ENCODE measurements around the gene SMARCC1. TPM values are rescaled to one million over a fixed set of nuclear protein-coding genes. Genes with fewer than 3 reads are reported as not detected.
"Not testable (repeated sequence)": the region's sequence is repeated elsewhere in the genome, so short reads cannot be mapped to it uniquely, and the experiment has no call there.

The SMARCC1 gene
- total RNA-seq, 2 donors from 2014 or later, result 93.8 to 130 TPM

DNA sequence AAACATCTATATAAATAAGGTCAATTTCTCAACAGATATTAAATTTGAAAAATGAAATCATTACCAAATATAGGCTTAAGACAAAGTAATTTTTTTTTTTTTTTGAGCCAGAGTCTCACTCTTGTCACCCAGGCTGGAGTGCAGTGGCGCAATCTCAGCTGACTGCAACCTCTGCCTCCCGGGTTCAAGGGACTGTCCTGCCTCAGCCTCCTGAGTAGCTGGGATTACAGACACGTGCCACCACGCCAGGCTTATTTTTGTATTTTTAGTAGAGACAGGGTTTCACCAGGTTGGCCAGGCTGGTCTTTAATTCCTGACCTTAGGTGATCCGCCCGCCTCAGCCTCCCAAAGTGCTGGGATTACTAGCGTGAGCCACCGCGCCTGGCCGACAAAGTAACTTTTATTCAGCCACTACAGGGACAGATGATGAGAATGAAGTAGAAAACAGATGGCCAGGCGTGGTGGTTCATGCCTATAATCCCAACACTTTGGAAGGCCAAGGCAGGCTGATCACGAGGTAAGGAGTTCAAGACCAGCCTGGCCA is 30.8 kb downstream of the SMARCC1 start:
- not testable (repeated sequence) for H3K4me3 Mint-ChIP-seq; ATAC-seq; H3K9me3 Mint-ChIP-seq; H3K27me3 Mint-ChIP-seq; DNase-seq (ENCODE audit: low spot score); H3K4me1 Mint-ChIP-seq (ENCODE audit: low read depth in 2 of 2); H3K27ac Mint-ChIP-seq; H3K36me3 Mint-ChIP-seq

DNA sequence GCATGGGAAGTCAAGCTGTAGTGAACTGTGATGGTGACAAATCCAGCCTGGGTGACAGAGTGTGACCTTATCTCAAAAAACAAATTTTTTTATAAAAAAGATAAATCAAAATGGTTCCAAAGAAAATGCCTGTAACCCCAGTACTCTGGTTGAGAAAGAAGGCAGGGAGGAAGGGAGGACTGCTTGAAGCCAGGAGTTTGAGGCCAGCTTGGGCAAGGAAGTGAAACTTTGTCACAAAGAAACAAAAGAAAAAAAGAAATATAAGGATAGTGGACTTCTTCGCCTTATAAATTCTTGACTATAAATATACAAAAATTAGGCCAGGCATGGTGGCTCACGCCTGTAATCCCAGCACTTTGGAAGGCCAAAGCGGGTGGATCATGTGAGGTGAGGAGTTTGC is 34.1 kb downstream of the SMARCC1 start:
- H3K27ac Mint-ChIP-seq, result no peak overlapping the region
- H3K36me3 Mint-ChIP-seq, result peaks cover 4% of the 10 kb centered on the region
- peaks cover 7 to 10% of the 10 kb centered on the region in 2 donors for H3K4me1 Mint-ChIP-seq (ENCODE audit: low read depth in 2 of 2)
- no peaks in the 10 kb centered on the region for H3K9me3 Mint-ChIP-seq
- H3K4me3 Mint-ChIP-seq, result no peak overlapping the region
- DNase-seq (ENCODE audit: low spot score) (no peak), ATAC-seq (no peak)
- no peaks in the 10 kb centered on the region for H3K27me3 Mint-ChIP-seq

DNA sequence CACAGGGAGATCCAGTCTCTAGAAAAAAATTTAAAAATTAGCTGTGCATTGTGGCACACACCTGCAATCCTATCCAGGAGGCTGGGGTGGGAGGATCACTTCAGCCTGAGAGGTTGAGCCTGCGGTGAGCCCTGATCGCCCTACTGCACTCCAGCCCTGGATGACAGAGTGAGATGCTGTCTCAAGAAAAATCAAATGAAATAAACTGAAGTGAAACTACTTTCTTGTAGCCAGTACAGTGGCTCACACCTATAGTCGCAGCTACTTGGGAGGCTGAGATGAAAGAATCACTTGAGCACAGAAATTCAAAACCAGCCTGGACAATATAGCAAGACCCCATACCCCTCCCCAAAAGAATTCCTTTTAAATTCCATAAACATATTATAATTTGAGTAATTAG is 35.4 kb downstream of the SMARCC1 start:
- no peak for ATAC-seq
- peaks cover 4% of the 10 kb centered on the region for H3K36me3 Mint-ChIP-seq
- no peak overlapping the region for H3K27ac Mint-ChIP-seq
- no peaks in the 10 kb centered on the region for H3K27me3 Mint-ChIP-seq
- H3K9me3 Mint-ChIP-seq, result no peaks in the 10 kb centered on the region
- no peak for DNase-seq (ENCODE audit: low spot score)
- H3K4me3 Mint-ChIP-seq, result no peak overlapping the region
- H3K4me1 Mint-ChIP-seq (ENCODE audit: low read depth in 2 of 2), result peaks cover 10 to 15% of the 10 kb centered on the region in 2 donors

- DNase-seq (ENCODE audit: low spot score) (no peak), ATAC-seq (no peak)
- peaks cover 4% of the 10 kb centered on the region for H3K36me3 Mint-ChIP-seq
- H3K4me3 Mint-ChIP-seq, result no peak overlapping the region
- H3K9me3 Mint-ChIP-seq, result no peaks in the 10 kb centered on the region
- no peak overlapping the region for H3K27ac Mint-ChIP-seq
- no peaks in the 10 kb centered on the region for H3K27me3 Mint-ChIP-seq
- peaks cover 9 to 21% of the 10 kb centered on the region in 2 donors for H3K4me1 Mint-ChIP-seq (ENCODE audit: low read depth in 2 of 2)
Observed at GRCh38 chr3:47743855-47744254, 37.8 kb downstream of the SMARCC1 start.

DNA sequence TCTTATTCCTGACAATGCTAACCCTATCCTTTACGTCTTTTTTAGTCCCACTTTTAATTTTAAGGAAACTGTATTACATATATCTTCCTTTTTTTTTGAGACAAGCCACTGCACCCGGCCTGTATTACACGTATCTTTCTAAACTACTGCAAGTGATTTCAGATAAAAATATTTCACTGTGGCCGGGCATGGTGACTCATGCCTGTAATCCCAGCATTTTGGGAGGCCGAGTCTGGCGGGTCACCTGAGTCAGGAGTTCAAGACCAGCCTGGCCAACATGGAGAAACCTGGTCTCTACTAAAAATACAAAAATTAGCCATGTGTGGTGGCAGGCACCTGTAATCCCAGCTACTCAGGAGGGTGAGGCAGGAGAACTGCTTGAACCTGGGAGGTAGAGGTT is 38.3 kb downstream of the SMARCC1 start:
- not testable (repeated sequence) for ATAC-seq; H3K36me3 Mint-ChIP-seq; DNase-seq (ENCODE audit: low spot score); H3K27ac Mint-ChIP-seq; H3K9me3 Mint-ChIP-seq; H3K27me3 Mint-ChIP-seq; H3K4me3 Mint-ChIP-seq
- peaks cover 11 to 21% of the 10 kb centered on the region in 2 donors for H3K4me1 Mint-ChIP-seq (ENCODE audit: low read depth in 2 of 2)

DNA sequence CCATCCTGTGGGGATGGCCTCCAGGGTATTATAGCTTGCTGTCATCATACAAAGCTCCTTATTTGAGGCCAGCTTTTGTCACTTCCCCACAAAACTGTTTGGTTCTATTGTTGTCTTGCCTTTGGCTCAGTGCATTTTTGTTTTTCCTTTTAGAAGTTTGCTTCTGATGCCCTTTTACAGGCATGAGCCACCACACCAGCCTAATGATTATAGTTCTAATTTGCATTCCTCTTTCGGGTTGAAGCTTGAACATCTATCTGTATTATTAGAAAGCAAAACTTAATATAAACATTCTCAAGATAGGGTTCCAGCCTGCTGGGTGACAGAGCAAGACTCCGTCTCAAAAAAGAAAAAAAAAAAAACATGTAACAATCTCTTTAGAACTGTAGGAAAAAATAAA is 39.8 kb downstream of the SMARCC1 start:
- Mint-ChIP-seq H3K27me3 (no peaks in the 10 kb centered on the region), H3K9me3 (no peaks in the 10 kb centered on the region), H3K4me3 (no peak overlapping the region), H3K27ac (peak overlapping the region; percentile 18 to 23), H3K4me1 (ENCODE audit: low read depth in 2 of 2) (peaks cover 11 to 21% of the 10 kb centered on the region in 2 donors), H3K36me3 (peaks cover 4% of the 10 kb centered on the region)
- no peak for ATAC-seq
- no peak for DNase-seq (ENCODE audit: low spot score)

DNA sequence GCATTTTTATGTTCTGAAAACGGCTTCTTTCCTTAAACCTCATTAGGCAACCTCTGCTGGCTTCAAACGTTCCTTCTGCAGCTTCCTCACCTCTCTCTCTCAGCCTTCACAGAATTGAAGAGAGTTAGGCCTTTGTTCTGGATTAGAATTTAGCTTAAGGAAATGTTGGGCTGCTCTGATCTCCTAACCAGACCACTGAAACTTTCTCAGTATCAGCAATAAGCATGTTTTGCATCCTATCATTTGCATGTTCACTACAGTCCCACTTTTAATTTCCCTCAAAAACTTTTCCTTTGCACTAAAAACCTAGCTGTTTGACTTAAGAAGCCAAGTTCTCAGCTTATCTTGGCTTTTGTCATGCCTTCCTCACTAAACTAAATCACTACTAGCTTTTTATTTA is 49.5 kb downstream of the SMARCC1 start:
- no peak overlapping the region for H3K27ac Mint-ChIP-seq

GRCh38 chr3:47731061-47731460 is 50.6 kb downstream of the SMARCC1 start:
- Mint-ChIP-seq H3K27ac (no peak overlapping the region), H3K9me3 (no peaks in the 10 kb centered on the region), H3K4me3 (no peak overlapping the region)

More for the DNA sequence above, 49.5 kb downstream of the SMARCC1 start:
- Mint-ChIP-seq H3K4me3 (no peak overlapping the region), H3K9me3 (no peaks in the 10 kb centered on the region), H3K4me1 (ENCODE audit: low read depth in 2 of 2) (peaks cover 0 to 7% of the 10 kb centered on the region in 2 donors), H3K36me3 (peaks cover 14% of the 10 kb centered on the region), H3K27me3 (no peaks in the 10 kb centered on the region)
- DNase-seq (ENCODE audit: low spot score), result no peak
- no peak for ATAC-seq

DNA sequence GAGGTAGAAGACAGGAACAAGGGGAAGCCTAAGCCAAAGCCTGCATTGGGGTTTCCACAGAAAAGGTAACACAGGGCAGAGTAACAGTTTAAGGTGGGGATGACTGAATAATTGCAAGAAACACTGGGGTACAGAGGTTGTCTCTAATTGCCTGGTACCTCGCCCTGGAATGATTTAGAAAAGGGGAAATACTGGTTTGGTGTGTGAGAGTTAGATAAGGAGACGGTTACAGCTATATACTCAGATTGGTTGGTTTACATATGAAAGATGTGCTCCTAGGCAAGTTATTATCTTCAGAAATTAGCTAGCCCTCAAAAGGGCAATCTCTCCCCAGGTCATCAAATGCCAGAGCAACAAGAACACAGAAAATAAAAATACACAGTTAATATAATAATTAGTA is 58.8 kb downstream of the SMARCC1 start:
- Mint-ChIP-seq H3K9me3 (no peaks in the 10 kb centered on the region), H3K4me3 (no peak overlapping the region), H3K27ac (no peak overlapping the region), H3K27me3 (no peaks in the 10 kb centered on the region), H3K36me3 (no peaks in the 10 kb centered on the region), H3K4me1 (ENCODE audit: low read depth in 2 of 2) (peaks cover 0 to 4% of the 10 kb centered on the region in 2 donors)
- DNase-seq (ENCODE audit: low spot score), result no peak
- no peak for ATAC-seq

More at GRCh38 chr3:47731061-47731460, 50.6 kb downstream of the SMARCC1 start:
- H3K4me1 Mint-ChIP-seq (ENCODE audit: low read depth in 2 of 2), result peaks cover 0 to 7% of the 10 kb centered on the region in 2 donors
- DNase-seq (ENCODE audit: low spot score), result no peak
- H3K36me3 Mint-ChIP-seq, result peaks cover 14% of the 10 kb centered on the region
- H3K27me3 Mint-ChIP-seq, result no peaks in the 10 kb centered on the region
- ATAC-seq, result no peak

DNA sequence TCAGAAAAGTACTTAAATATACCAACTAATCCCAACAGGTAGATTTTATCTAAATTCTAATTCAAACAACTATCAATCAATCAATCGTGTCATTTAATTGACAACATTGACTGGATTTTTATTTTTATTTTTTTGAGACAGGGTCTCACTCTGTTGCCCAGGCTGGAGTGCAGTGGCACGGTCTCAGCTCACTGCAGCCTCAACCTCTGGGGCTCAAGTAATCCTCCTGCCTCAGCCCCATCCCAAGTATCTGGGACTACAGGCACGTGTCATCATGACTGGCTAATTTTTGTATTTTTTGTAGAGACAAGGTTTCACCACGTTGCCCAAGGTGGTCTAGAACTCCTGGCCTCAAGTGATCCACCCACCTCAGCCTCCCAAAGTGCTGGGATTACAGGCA is 64.2 kb downstream of the SMARCC1 start:
- not testable (repeated sequence) for H3K27ac Mint-ChIP-seq; H3K9me3 Mint-ChIP-seq; H3K27me3 Mint-ChIP-seq; H3K36me3 Mint-ChIP-seq; DNase-seq (ENCODE audit: low spot score); ATAC-seq; H3K4me3 Mint-ChIP-seq
- peaks cover 4 to 13% of the 10 kb centered on the region in 2 donors for H3K4me1 Mint-ChIP-seq (ENCODE audit: low read depth in 2 of 2)

DNA sequence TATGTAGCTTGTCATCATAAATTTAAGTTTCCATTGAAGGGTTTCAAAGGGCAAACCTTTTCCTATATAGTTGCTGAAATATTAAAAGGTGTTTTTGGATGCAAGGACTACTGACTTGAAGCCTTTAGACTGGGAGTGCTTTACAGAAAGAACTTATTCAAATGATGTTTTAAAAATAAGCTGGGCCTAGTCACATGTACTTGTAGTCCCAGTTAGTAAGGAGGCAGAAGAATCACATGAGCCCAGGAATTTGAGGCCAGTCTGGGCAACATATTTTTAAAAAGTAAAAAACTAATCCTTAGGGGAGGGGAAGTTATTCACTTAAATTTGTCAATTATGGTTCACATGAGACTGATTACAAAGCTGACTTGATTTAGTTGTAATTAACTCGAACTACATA is 65.0 kb downstream of the SMARCC1 start:
- Mint-ChIP-seq H3K4me1 (ENCODE audit: low read depth in 2 of 2) (peaks cover 4 to 14% of the 10 kb centered on the region in 2 donors), H3K27ac (no peak overlapping the region), H3K36me3 (peaks cover 11% of the 10 kb centered on the region)

DNA sequence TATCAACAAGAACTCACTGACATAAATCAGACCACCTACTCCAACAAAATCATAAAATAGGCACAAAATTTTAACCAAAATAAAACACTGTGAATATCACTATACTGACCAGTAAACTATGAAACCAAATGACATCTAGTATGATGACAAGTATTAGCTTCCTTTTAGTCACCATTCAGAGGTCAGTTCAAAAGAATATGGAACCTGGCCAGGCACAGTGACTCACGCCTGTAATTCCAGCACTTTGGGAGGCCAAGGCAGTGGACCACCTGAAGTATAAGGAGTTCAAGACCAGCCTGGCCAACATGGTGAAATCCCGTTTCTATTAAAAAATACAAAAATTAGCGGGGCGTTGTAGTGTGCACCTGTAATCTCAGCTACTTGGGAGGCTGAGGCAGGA is 65.8 kb downstream of the SMARCC1 start:
- no peaks in the 10 kb centered on the region for H3K9me3 Mint-ChIP-seq
- peaks cover 4 to 17% of the 10 kb centered on the region in 2 donors for H3K4me1 Mint-ChIP-seq (ENCODE audit: low read depth in 2 of 2)
- no peak for DNase-seq (ENCODE audit: low spot score)
- H3K27ac Mint-ChIP-seq, result peak overlapping the region in 1 of 2 donors; percentile 14
- no peak overlapping the region for H3K4me3 Mint-ChIP-seq
- ATAC-seq, result no peak
- H3K27me3 Mint-ChIP-seq, result no peaks in the 10 kb centered on the region
- peaks cover 14% of the 10 kb centered on the region for H3K36me3 Mint-ChIP-seq

More for the DNA sequence above, 65.0 kb downstream of the SMARCC1 start:
- H3K9me3 Mint-ChIP-seq, result no peaks in the 10 kb centered on the region
- DNase-seq (ENCODE audit: low spot score), result no peak
- H3K27me3 Mint-ChIP-seq, result no peaks in the 10 kb centered on the region
- H3K4me3 Mint-ChIP-seq, result no peak overlapping the region
- ATAC-seq, result no peak

DNA sequence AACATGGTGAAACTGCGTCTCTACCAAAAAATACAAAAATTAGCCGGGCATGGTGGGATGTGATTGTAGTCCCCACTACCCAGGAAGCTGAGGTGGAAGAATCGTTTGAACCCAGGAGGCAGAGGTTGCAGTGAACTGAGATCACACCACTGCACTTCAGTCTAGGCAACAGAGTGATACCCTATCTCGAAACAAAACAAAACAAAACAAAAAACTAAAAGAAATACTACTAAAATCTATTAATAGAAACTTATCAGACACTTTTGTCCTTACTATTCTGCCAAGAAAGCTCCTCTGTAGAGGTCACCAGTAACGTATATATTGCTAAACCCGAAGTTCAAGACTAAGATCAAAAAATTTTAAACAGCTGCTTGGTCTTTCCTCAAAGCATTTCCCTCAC is 67.1 kb downstream of the SMARCC1 start:
- Mint-ChIP-seq H3K4me3 (no peak overlapping the region), H3K27me3 (no peaks in the 10 kb centered on the region), H3K9me3 (no peaks in the 10 kb centered on the region), H3K27ac (no peak overlapping the region), H3K36me3 (peaks cover 14% of the 10 kb centered on the region), H3K4me1 (ENCODE audit: low read depth in 2 of 2) (peaks cover 4 to 17% of the 10 kb centered on the region in 2 donors)
- ATAC-seq (no peak), DNase-seq (ENCODE audit: low spot score) (no peak)

DNA sequence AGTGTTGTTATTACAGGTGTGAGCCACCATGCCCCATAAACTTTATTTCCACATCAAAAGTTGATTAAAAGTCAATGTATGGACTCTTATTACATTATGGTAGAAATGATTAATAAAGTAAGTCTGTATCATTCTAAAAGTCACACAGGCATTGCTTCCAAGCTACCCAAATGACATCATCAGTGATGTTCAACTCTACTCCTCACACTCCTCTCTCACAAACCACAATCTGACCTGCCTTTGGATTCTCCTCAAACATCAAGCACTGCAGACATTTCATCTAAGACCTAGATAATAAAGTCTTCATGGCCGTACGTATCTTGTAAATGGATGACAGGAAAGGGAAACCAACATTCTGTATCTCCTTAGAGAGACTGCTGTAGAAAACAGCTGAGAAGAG is 68.0 kb downstream of the SMARCC1 start:
- Mint-ChIP-seq H3K36me3 (peaks cover 14% of the 10 kb centered on the region), H3K4me3 (no peak overlapping the region), H3K4me1 (ENCODE audit: low read depth in 2 of 2) (peaks cover 4 to 17% of the 10 kb centered on the region in 2 donors), H3K27ac (no peak overlapping the region), H3K27me3 (no peaks in the 10 kb centered on the region), H3K9me3 (no peaks in the 10 kb centered on the region)
- DNase-seq (ENCODE audit: low spot score) (no peak), ATAC-seq (no peak)

GRCh38 chr3:47712398-47712797 is 69.3 kb downstream of the SMARCC1 start:
- no peaks in the 10 kb centered on the region for H3K27me3 Mint-ChIP-seq
- peaks cover 4 to 17% of the 10 kb centered on the region in 2 donors for H3K4me1 Mint-ChIP-seq (ENCODE audit: low read depth in 2 of 2)
- no peak overlapping the region for H3K4me3 Mint-ChIP-seq
- no peaks in the 10 kb centered on the region for H3K9me3 Mint-ChIP-seq
- DNase-seq (ENCODE audit: low spot score), result no peak
- H3K36me3 Mint-ChIP-seq, result peaks cover 14% of the 10 kb centered on the region
- H3K27ac Mint-ChIP-seq, result no peak overlapping the region
- ATAC-seq, result no peak
